ENCODE data around the gene C5orf63.

- TF ChIP-seq, protein P1, sequence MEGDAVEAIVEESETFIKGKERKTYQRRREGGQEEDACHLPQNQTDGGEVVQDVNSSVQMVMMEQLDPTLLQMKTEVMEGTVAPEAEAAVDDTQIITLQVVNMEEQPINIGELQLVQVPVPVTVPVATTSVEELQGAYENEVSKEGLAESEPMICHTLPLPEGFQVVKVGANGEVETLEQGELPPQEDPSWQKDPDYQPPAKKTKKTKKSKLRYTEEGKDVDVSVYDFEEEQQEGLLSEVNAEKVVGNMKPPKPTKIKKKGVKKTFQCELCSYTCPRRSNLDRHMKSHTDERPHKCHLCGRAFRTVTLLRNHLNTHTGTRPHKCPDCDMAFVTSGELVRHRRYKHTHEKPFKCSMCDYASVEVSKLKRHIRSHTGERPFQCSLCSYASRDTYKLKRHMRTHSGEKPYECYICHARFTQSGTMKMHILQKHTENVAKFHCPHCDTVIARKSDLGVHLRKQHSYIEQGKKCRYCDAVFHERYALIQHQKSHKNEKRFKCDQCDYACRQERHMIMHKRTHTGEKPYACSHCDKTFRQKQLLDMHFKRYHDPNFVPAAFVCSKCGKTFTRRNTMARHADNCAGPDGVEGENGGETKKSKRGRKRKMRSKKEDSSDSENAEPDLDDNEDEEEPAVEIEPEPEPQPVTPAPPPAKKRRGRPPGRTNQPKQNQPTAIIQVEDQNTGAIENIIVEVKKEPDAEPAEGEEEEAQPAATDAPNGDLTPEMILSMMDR (conservative IDR thresholded peaks at IDR 0.05 in 1 of 2, IDR thresholded peaks at IDR 0.05 in 1 of 2; ENCODE audit: extremely low read depth in 1 of 2, insufficient read depth in 1 of 2, low read depth in 1 of 2, low read length in 2 of 2), result no peak
- no peak for TF ChIP-seq EZH2 (IDR thresholded peaks at IDR 0.05; ENCODE audit: borderline replicate concordance, low read length)
These were observed 9.9 kb downstream of the C5orf63 start for GRCh38 chr5:127063257-127063913.
